ENCODE results near the gene RNF40.

DNA sequence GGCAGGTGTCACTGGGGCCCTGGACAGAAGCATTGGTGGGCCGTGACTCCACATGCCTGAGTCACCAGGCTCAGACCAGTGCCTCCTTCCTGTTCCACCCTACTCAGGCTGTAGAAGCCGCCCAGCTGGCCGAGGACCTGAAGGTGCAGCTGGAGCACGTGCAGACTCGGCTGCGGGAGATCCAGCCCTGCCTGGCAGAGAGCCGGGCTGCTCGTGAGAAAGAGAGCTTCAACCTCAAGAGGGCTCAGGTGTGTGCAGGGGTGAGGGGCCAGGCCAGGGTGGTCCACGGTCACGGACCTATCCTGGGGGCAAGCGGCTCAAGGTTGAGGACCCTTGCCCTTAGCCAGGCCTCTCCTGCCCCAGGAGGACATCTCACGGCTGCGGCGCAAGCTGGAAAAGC lies 9.6 kb downstream of the RNF40 start:
- TF ChIP-seq GABPA (IDR thresholded peaks at IDR 0.05 in 1 of 2, conservative IDR thresholded peaks at IDR 0.05 in 1 of 2) (no peak), RAD21 (IDR thresholded peaks at IDR 0.05) (no peak), TAF1 (conservative IDR thresholded peaks at IDR 0.05) (no peak), HNF4A (conservative IDR thresholded peaks at IDR 0.05) (no peak), EGR1 (IDR thresholded peaks at IDR 0.05; ENCODE audit: low read depth in 2 of 2) (no peak), JUND (IDR thresholded peaks at IDR 0.05) (no peak), SP1 (IDR thresholded peaks at IDR 0.05) (no peak)
- TF ChIP-seq, protein P1, sequence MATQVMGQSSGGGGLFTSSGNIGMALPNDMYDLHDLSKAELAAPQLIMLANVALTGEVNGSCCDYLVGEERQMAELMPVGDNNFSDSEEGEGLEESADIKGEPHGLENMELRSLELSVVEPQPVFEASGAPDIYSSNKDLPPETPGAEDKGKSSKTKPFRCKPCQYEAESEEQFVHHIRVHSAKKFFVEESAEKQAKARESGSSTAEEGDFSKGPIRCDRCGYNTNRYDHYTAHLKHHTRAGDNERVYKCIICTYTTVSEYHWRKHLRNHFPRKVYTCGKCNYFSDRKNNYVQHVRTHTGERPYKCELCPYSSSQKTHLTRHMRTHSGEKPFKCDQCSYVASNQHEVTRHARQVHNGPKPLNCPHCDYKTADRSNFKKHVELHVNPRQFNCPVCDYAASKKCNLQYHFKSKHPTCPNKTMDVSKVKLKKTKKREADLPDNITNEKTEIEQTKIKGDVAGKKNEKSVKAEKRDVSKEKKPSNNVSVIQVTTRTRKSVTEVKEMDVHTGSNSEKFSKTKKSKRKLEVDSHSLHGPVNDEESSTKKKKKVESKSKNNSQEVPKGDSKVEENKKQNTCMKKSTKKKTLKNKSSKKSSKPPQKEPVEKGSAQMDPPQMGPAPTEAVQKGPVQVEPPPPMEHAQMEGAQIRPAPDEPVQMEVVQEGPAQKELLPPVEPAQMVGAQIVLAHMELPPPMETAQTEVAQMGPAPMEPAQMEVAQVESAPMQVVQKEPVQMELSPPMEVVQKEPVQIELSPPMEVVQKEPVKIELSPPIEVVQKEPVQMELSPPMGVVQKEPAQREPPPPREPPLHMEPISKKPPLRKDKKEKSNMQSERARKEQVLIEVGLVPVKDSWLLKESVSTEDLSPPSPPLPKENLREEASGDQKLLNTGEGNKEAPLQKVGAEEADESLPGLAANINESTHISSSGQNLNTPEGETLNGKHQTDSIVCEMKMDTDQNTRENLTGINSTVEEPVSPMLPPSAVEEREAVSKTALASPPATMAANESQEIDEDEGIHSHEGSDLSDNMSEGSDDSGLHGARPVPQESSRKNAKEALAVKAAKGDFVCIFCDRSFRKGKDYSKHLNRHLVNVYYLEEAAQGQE (IDR thresholded peaks at IDR 0.05): no peak
- TF ChIP-seq, protein P2, sequence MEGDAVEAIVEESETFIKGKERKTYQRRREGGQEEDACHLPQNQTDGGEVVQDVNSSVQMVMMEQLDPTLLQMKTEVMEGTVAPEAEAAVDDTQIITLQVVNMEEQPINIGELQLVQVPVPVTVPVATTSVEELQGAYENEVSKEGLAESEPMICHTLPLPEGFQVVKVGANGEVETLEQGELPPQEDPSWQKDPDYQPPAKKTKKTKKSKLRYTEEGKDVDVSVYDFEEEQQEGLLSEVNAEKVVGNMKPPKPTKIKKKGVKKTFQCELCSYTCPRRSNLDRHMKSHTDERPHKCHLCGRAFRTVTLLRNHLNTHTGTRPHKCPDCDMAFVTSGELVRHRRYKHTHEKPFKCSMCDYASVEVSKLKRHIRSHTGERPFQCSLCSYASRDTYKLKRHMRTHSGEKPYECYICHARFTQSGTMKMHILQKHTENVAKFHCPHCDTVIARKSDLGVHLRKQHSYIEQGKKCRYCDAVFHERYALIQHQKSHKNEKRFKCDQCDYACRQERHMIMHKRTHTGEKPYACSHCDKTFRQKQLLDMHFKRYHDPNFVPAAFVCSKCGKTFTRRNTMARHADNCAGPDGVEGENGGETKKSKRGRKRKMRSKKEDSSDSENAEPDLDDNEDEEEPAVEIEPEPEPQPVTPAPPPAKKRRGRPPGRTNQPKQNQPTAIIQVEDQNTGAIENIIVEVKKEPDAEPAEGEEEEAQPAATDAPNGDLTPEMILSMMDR (IDR thresholded peaks at IDR 0.05; ENCODE audit: low read depth, low read length, missing input control): no peak
- TF ChIP-seq, protein P3, sequence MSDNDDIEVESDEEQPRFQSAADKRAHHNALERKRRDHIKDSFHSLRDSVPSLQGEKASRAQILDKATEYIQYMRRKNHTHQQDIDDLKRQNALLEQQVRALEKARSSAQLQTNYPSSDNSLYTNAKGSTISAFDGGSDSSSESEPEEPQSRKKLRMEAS (IDR thresholded peaks at IDR 0.05): no peak
- TF ChIP-seq, protein P4, sequence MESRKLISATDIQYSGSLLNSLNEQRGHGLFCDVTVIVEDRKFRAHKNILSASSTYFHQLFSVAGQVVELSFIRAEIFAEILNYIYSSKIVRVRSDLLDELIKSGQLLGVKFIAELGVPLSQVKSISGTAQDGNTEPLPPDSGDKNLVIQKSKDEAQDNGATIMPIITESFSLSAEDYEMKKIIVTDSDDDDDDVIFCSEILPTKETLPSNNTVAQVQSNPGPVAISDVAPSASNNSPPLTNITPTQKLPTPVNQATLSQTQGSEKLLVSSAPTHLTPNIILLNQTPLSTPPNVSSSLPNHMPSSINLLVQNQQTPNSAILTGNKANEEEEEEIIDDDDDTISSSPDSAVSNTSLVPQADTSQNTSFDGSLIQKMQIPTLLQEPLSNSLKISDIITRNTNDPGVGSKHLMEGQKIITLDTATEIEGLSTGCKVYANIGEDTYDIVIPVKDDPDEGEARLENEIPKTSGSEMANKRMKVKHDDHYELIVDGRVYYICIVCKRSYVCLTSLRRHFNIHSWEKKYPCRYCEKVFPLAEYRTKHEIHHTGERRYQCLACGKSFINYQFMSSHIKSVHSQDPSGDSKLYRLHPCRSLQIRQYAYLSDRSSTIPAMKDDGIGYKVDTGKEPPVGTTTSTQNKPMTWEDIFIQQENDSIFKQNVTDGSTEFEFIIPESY (IDR thresholded peaks at IDR 0.05): no peak
- TF ChIP-seq, protein P5, sequence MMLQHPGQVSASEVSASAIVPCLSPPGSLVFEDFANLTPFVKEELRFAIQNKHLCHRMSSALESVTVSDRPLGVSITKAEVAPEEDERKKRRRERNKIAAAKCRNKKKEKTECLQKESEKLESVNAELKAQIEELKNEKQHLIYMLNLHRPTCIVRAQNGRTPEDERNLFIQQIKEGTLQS (IDR thresholded peaks at IDR 0.05): no peak
